Duodenal mucosa (tissue), 2 donors: ENCODE data around the gene ZNF862.

Source experiments
- H3K27ac ChIP-seq: one replicate; pipeline ENCODE4 v1.7.0; 2013; ENCODE audit warnings: low read depth, low read length
- H3K27me3 ChIP-seq, 2 donors: one replicate each; pipeline ENCODE4 v1.7.0; 2013; ENCODE audit warnings: low read length in 2 of 2, control low read depth in 1 of 2; ENCODE audit not compliant: insufficient read depth in 2 of 2, control insufficient read depth in 1 of 2
- H3K36me3 ChIP-seq, 2 donors: one replicate each; pipeline ENCODE4 v1.7.0; 2013; ENCODE audit warnings: low read length in 2 of 2, control low read depth in 1 of 2; ENCODE audit not compliant: insufficient read depth in 2 of 2, control insufficient read depth in 1 of 2
- H3K4me1 ChIP-seq, 2 donors: one replicate each; pipeline ENCODE4 v1.7.0; 2013; ENCODE audit warnings: low read length in 2 of 2, control low read depth in 1 of 2; ENCODE audit not compliant: insufficient read depth in 2 of 2, control insufficient read depth in 1 of 2
- H3K4me3 ChIP-seq, 2 donors: one replicate each; pipeline ENCODE4 v1.7.0; 2013; ENCODE audit warnings: low read length in 2 of 2, low read depth in 1 of 2
- H3K9ac ChIP-seq, 2 donors: one replicate each; pipeline ENCODE4 v1.7.0; 2013; ENCODE audit warnings: low read length in 2 of 2, low read depth in 1 of 2
- H3K9me3 ChIP-seq, 2 donors: one replicate each; pipeline ENCODE4 v1.7.0; 2013; ENCODE audit warnings: low read length in 2 of 2, control low read depth in 1 of 2; ENCODE audit not compliant: control insufficient read depth in 1 of 2

ZNF862 gene

DNA sequence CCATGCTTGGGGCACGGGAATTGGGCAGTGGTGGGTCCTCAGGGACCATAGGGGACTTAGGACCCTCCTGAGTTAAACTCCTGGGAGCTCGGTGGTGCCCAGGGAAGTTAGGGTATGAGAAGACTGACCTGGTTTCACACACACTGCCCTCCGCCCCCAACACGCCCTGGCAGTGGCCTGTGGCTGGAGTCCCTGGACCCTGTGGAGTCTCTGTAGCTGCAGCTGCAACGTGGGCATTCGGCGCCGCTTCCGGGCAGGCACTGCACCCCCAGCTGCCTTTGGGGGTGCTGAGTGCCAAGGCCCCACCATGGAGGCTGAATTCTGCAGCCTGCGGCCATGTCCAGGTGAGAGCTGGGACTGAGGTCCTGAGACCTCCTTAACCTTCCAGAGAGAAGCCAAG is 29.9 kb upstream of the ZNF862 start:
- Histone ChIP-seq H3K27ac (no peak overlapping the region), H3K4me3 (no peak overlapping the region), H3K9me3 (no peaks in the 10 kb centered on the region), H3K36me3 (no peaks in the 10 kb centered on the region), H3K27me3 (no peaks in the 10 kb centered on the region), H3K9ac (no peak overlapping the region), H3K4me1 (no peaks in the 10 kb centered on the region)

GRCh38 chr7:149809215-149809614 is 29.0 kb upstream of the ZNF862 start:
- Histone ChIP-seq H3K9me3 (no peaks in the 10 kb centered on the region), H3K9ac (no peak overlapping the region), H3K4me1 (no peaks in the 10 kb centered on the region)

GRCh38 chr7:149811221-149811620 is 27.0 kb upstream of the ZNF862 start:
- Histone ChIP-seq H3K4me3 (no peak overlapping the region), H3K36me3 (no peaks in the 10 kb centered on the region), H3K4me1 (no peaks in the 10 kb centered on the region), H3K9ac (no peak overlapping the region), H3K27me3 (no peaks in the 10 kb centered on the region), H3K9me3 (no peaks in the 10 kb centered on the region), H3K27ac (no peak overlapping the region)

More at GRCh38 chr7:149809215-149809614, 29.0 kb upstream of the ZNF862 start:
- Histone ChIP-seq H3K27ac (no peak overlapping the region), H3K36me3 (no peaks in the 10 kb centered on the region), H3K27me3 (no peaks in the 10 kb centered on the region), H3K4me3 (no peak overlapping the region)

DNA sequence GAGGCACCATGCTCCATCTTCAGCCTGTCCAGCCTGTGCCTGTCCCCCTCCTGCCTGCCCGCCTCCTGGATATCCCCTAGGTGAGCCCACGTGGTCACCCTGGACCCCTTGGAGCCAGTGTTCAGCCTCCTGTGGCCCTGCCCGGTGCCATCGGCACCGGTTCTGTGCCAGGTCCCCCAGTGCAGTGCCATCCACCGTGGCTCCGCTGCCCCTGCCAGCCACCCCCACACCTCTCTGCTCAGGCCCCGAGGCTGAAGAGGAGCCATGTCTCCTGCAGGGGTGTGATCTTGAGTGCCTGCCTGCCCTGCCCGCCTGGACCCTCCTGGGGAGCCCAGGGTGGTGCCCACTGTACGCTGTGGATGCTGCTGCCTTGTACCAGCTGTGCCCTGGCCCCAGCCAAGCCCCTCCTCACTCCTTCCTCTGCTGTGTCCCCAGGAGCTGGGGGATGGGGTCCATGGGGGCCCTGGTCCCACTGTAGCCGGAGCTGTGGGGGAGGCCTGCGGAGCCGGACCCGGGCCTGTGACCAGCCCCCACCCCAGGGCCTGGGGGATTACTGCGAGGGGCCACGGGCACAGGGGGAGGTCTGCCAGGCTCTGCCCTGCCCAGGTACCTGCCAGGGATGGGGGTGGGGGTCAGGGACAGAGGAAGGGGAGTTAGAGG is 26.2 kb upstream of the ZNF862 start:
- no peak overlapping the region for H3K9ac ChIP-seq
- no peak overlapping the region for H3K27ac ChIP-seq
- no peaks in the 10 kb centered on the region for H3K9me3 ChIP-seq
- H3K27me3 ChIP-seq = no peaks in the 10 kb centered on the region
- H3K4me3 ChIP-seq = no peak overlapping the region
- no peaks in the 10 kb centered on the region for H3K4me1 ChIP-seq
- no peaks in the 10 kb centered on the region for H3K36me3 ChIP-seq

- Histone ChIP-seq H3K4me3 (no peak overlapping the region), H3K9ac (no peak overlapping the region), H3K27ac (no peak overlapping the region), H3K36me3 (no peaks in the 10 kb centered on the region), H3K27me3 (no peaks in the 10 kb centered on the region), H3K4me1 (no peaks in the 10 kb centered on the region), H3K9me3 (no peaks in the 10 kb centered on the region)
Observed at GRCh38 chr7:149813254-149814035, 24.7 kb upstream of the ZNF862 start.

- no peak overlapping the region for H3K4me3 ChIP-seq
- no peaks in the 10 kb centered on the region for H3K4me1 ChIP-seq
- no peaks in the 10 kb centered on the region for H3K36me3 ChIP-seq
- no peak overlapping the region for H3K9ac ChIP-seq
- H3K27ac ChIP-seq = no peak overlapping the region
- H3K9me3 ChIP-seq = no peaks in the 10 kb centered on the region
- H3K27me3 ChIP-seq = no peaks in the 10 kb centered on the region
Observed at GRCh38 chr7:149814494-149814893, 23.7 kb upstream of the ZNF862 start.

- H3K4me1 ChIP-seq = no peaks in the 10 kb centered on the region
- H3K9me3 ChIP-seq = no peaks in the 10 kb centered on the region
- no peak overlapping the region for H3K4me3 ChIP-seq
- H3K27me3 ChIP-seq = no peaks in the 10 kb centered on the region
- H3K27ac ChIP-seq = no peak overlapping the region
- no peaks in the 10 kb centered on the region for H3K36me3 ChIP-seq
- no peak overlapping the region for H3K9ac ChIP-seq
Observed at GRCh38 chr7:149815121-149815520, 23.1 kb upstream of the ZNF862 start.

DNA sequence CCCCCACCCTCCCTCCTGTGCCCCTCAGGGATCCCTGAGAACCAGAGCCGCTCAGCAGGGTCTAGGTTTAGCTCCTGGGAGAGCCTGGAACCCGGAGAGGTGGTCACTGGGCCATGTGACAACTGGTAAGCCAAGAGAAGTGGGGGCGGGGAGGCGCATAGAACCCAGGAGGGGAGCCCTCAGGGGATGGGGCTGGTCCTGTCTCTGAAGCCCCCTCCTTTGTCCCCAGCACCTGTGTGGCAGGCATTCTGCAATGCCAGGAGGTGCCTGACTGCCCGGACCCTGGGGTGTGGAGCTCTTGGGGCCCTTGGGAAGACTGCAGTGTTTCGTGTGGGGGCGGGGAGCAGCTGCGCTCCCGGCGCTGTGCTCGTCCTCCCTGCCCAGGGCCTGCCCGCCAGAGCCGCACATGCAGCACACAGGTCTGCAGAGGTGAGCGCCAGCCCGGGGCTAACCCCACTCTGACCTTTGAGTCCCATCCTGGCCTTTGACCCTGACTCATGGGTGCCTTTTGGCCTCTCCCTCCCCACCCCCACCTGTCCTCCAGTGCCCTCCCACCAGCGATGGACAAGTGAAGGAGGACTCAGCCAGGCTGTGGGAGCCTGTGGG is 22.4 kb upstream of the ZNF862 start:
- Histone ChIP-seq H3K9ac (no peak overlapping the region), H3K27me3 (no peaks in the 10 kb centered on the region), H3K4me1 (peaks cover 0 to 2% of the 10 kb centered on the region in 2 donors), H3K27ac (no peak overlapping the region), H3K9me3 (no peaks in the 10 kb centered on the region), H3K36me3 (no peaks in the 10 kb centered on the region), H3K4me3 (no peak overlapping the region)

DNA sequence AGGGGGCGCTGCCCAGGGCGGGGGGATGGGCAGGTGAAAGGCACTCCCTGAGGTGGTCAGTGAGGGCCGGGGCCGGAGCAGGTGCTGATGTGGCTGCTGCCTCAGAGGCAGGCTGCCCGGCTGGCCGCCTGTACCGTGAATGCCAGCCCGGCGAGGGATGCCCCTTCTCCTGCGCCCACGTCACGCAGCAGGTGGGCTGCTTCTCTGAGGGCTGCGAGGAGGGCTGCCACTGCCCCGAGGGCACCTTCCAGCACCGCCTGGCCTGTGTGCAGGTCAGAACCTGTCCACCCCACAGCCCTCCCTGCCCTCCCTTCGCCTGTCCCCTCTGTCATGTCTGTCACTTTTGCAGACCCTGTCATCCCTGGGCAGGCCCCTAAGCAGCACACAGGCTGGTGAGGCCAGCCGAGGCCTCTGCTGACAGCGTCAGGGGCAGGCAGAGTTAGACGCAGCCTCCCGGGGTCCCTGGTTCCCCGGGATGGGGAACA is 21.9 kb upstream of the ZNF862 start:
- Histone ChIP-seq H3K9ac (no peak overlapping the region), H3K4me1 (peaks cover 5 to 7% of the 10 kb centered on the region in 2 donors), H3K9me3 (no peaks in the 10 kb centered on the region), H3K27ac (no peak overlapping the region), H3K36me3 (no peaks in the 10 kb centered on the region), H3K4me3 (no peak overlapping the region), H3K27me3 (no peaks in the 10 kb centered on the region)

GRCh38 chr7:149816794-149817193 is 21.4 kb upstream of the ZNF862 start:
- Histone ChIP-seq H3K27ac (no peak overlapping the region), H3K4me1 (peaks cover 6 to 12% of the 10 kb centered on the region in 2 donors), H3K27me3 (no peaks in the 10 kb centered on the region), H3K9ac (no peak overlapping the region), H3K9me3 (no peaks in the 10 kb centered on the region), H3K4me3 (no peak overlapping the region), H3K36me3 (no peaks in the 10 kb centered on the region)
